ENCODE data around the gene LMO2.

The LMO2 gene

GRCh38 chr11:33885338-33886005, 6.4 kb downstream of the LMO2 start:
- DNase-seq: no peak

- DNase-seq: no peak
Observed at GRCh38 chr11:33884601-33885000, 7.3 kb downstream of the LMO2 start.

- no peak for DNase-seq
Observed at GRCh38 chr11:33884035-33884434, 7.8 kb downstream of the LMO2 start.

- DNase-seq: no peak
Observed at GRCh38 chr11:33881651-33882503, 10.0 kb downstream of the LMO2 start.

- no peak for DNase-seq
Observed at GRCh38 chr11:33880979-33881378, 10.9 kb downstream of the LMO2 start.

GRCh38 chr11:33879375-33879774, 12.5 kb downstream of the LMO2 start:
- no peak for DNase-seq

GRCh38 chr11:33877038-33877437, 14.8 kb downstream of the LMO2 start:
- no peak for DNase-seq

- DNase-seq: no peak
Observed at GRCh38 chr11:33875621-33876294, 16.1 kb downstream of the LMO2 start.

- no peak for DNase-seq
Observed at GRCh38 chr11:33874910-33875490, 16.9 kb downstream of the LMO2 start.

- no peak for DNase-seq
Observed at GRCh38 chr11:33874433-33874832, 17.4 kb downstream of the LMO2 start.

GRCh38 chr11:33869481-33870422, 22.1 kb downstream of the LMO2 start:
- no peak for DNase-seq

GRCh38 chr11:33868647-33869461, 23.0 kb downstream of the LMO2 start:
- no peak for DNase-seq

- DNase-seq: no peak
Observed at GRCh38 chr11:33867996-33868646, 23.8 kb downstream of the LMO2 start.

- DNase-seq: no peak
Observed at GRCh38 chr11:33867561-33867960, 24.3 kb downstream of the LMO2 start.

GRCh38 chr11:33866936-33867335, 24.9 kb downstream of the LMO2 start:
- DNase-seq: no peak

GRCh38 chr11:33864479-33864878, 27.4 kb downstream of the LMO2 start:
- DNase-seq: no peak

GRCh38 chr11:33863418-33864172, 28.3 kb downstream of the LMO2 start:
- DNase-seq: no peak

- DNase-seq: no peak
Observed at GRCh38 chr11:33861941-33862589, 29.8 kb downstream of the LMO2 start.

GRCh38 chr11:33861386-33861785, 30.5 kb downstream of the LMO2 start:
- no peak for DNase-seq

Data from activated CD4-positive, alpha-beta T cell treated with anti-CD3 and anti-CD28 coated beads for 4 hours (primary cell).